HG03039 (cell line): Measurements from ENCODE around the gene ZNF280B.
"Not testable (repeated sequence)": the region's sequence is repeated elsewhere in the genome, so short reads cannot be mapped to it uniquely, and the experiment has no call there.

Experiments
- ATAC-seq: cut with Tn5 transposase; IDR thresholded peaks from one replicate; pipeline ENCODE4 v1.9.1; 2021; ENCODE audit warnings: mild to moderate bottlenecking, moderate library complexity; ENCODE audit not compliant: unreplicated experiment

ZNF280B gene

DNA sequence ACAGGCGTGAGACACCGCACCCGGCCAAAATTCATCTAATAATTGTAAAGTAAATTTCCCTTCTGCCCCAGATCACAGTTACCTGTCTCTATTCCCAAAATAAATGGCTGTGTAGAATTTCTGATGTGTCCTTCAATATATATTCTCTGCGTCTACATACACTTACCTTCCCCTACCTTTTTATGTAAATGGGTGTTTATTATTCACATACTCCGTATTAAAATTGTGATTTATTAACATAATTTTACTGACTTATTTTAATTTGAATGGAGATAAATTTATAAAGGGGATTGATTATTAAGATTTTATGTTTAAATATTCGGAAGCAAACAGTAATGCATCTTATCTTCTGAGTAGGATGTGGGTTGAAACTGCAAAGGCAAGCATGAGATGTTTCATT lies 28.0 kb upstream of the ZNF280B start:
- ATAC-seq, result no peak

DNA sequence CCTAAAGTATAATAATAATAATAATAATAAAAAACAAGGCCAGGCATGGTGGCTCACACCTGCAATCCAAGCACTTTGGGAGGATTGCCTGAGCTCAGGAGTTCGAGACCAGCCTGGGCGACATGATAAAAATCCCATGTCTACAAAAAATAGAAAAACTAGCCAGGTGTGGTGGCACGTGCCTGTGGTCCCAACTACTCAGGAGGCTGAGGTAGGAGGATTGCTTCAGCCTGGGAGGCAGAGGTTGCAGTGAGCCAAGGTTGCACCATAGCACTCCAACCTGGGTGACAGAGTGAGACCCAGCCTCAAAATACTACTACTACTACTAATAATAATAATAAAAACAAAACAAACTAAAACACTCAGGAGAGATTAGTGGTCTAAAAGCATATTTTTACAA lies 27.1 kb upstream of the ZNF280B start:
- no peak for ATAC-seq

DNA sequence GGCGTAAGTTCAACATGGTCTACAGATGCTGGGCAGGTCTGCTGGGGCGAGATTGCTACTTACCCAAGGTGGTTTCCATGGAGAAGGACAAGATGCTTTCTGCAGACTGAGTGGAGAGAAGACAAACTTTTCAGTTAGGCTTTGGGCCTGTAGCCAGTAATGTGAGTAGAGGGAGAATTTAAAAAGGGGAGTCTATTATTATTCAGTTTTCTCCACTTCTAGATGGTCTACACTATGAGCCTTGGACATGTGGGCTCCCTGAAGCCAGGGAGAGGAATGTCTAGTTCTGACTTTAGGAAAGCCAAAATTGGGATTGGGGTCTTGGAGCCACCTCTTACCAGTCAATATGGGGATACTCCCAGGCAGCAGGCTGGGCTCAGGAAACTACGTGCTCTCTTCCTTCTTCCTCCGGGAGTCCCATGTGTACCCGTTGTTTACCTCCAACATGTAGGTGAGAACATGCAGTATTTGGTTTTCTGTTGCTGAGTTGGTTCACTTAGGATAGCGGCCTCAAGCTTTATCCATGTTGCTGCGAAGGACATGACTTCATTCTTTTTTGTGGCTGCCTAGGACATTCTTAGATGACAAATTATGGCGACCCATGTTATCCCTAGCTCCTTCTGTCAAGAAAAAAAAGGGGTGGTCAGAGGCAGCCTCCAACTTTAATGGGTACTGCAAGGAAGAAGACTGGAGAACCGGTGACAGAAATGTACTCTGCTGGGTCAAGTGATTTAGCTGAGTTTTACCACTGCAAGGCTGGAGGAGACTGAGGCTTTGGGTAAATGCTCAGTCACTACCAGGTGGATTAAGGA lies 26.3 kb upstream of the ZNF280B start:
- ATAC-seq, result no peak

DNA sequence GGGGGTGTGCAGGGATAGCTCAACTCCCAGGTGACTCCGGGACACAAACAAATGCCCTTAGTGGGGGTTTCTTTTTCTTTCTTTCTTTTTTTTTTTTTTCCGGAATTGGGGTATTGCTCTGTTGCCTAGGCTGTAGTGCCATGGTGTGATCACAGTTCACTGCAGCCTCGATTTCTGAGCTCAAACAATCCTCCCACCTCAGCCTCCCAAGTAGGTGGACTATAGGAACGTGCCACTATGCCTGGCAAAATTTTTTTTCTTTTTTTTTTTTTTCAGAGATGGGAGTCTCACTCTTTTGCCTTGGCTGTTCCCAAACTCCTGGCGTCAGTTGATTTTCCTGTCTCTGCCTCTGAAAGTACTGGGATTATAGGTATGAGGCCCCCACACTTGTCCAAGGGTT lies 25.3 kb upstream of the ZNF280B start:
- ATAC-seq, result no peak

DNA sequence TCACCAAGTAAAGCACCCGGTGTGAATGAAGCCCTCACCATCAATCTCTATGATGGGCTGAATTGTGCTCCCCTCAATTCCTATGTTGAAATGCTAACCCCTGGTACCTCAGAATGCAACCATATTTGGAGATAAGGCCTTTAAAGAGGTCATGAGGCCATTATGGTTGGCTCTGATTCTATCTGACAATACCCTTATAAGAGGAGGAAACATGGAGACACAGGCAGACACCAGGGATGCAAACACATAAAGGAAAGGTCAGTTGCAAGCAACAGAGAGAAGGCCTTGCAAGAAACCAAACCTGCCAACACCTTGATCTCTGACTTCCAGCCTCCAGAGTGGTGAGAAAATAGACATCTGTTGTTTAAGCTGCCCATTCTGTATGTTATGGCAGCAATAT lies 24.9 kb upstream of the ZNF280B start:
- ATAC-seq, result no peak

DNA sequence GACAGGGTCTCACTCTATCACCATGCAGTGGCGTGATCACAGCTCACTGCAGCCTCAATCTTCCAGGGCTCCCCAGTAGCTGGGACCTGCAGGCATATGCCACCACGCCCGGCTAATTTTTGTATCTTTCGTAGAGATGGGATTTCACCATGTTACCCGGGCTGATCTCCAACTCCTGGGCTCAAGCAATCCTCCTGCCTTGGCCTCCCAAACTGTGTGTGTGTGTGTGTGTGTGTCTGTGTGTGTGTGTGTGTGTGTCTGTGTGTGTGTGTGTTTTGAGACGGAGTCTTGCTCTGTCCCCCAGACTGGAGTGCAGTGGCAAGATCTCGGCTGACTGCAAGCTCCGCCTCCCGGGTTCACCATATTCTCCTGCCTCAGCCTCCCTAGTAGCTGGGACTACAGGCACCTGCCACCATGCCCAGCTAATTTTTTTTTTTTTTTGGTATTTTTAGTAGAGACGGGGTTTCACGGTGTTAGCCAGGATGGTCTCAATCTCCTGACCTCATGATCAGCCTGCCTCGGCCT lies 24.1 kb upstream of the ZNF280B start:
- not testable (repeated sequence) for ATAC-seq

DNA sequence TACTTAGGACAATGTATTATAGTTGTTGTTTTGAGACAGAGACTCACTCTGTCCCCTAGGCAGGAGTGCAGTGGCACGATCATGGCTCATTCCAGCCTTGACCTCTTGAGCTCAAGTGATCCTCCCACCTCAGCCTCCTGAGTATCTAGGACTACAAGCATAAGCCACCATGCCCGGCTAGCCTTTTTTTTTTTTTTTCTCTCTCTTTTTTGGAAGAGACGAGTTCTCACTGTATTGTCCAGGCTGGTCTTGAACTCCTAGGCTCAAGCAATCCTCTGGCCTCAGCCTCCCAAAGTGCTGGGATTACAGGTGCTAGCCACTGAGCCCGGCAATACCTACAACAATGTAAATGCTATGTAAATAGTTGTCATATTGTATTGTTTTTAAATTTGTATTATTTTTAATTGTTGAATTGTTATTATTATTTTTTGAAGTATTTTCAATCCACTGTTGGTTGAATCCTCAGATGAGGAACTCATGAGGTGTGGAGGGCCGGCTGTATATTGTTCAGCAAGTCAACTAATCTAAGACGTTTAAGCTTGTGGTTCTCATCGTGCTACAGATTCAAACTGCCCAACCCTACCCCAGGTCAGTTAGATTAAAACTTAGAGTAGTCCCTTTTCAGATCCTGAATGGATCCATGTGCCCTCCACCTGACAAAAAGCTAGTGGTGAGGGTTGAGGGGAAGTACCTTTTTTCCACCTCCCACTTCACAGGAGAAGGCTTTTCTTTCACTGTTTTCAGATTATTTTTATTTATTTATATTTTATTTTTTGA lies 23.4 kb upstream of the ZNF280B start:
- ATAC-seq, result no peak

DNA sequence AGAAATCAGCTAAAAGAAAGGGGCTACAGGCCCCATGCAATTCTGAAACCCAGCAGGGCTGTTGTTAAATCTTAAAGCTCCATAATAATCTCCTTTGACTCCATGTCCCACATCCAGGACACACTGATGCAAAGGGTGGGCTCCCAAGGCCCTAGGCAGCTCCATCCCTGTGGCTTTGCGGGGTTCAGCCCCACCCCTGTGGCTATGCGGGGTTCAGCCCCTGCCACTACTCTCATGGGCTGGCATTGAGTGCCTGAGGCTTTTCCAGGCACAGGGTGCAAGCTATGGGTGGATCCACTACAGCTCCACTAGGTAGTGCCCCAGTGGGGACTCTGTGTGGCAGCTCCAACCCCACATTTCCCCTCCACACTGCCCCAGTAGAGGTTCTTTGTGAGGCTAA lies 20.2 kb upstream of the ZNF280B start:
- ATAC-seq, result no peak

DNA sequence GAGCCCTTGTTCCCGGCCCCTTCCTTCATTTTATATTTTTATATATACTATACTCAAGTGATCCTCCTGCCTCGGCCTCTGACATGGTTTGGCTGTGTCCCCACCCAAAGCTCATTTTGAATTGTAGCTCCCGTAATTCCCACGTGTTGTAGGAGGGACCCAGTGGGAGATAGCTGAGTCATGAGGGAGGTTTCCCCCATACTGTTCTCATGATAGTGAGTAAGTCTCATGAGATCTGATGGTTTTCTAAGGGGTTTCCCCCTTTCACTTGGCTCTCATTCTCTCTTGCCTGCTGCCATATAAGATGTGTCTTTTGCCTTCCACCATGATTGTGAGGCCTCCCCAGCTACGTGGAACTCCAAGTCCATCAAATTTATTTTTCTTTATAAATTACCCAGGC lies 18.8 kb upstream of the ZNF280B start:
- ATAC-seq, result no peak

DNA sequence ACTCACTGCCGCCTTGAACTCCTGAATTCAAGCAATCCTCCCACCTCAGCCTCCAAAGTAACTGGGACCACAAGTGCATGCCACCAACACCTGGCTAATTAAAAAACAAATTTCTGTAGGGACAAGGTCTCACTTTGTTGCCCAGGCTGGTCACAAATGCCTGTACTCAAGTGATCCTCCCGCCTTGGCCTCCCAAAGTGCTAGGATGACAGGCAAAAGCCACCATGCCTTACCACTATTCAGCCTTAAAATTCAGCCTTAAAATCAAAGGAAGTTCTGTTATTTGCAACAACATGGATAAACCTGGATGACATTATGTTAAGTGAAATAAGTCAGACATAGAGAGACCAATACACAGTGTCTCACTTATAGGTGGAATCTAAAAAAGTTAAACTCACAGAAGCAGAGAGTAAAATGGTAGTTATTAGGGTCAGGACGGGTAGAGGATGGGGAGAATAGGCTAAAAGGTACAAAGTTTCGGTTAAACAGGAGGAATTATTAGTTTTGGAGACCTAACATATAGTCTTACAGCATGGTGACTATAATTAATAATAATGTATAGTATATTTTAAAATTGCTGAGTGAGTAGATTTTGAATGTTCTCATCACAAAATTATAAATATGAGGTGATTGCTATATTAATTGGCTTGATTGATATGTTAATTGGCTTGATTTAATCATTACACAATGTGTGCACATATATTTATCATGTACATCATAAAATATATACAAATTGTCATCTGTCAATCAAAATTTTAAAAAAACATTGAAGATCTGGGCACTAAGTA lies 17.8 kb upstream of the ZNF280B start:
- no peak for ATAC-seq

DNA sequence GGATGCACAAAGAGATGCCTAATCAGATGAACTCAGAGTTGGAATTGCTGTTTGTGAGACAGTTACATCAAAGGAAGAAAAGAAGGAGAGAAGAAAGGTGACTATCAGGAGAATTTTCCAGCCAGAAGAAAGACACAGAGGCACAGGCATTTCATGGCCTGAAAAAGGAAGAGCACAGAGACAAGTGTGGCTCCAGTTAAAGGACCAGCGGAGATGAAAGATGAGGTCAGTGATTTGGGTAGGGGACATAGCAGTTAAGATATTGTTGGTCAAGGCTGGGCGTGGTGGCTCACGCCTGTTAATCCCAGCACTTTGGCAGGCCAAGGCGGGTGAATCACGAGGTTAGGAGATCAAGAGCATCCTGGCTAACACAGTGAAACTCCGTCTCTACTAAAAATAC lies 15.0 kb upstream of the ZNF280B start:
- ATAC-seq, result no peak

DNA sequence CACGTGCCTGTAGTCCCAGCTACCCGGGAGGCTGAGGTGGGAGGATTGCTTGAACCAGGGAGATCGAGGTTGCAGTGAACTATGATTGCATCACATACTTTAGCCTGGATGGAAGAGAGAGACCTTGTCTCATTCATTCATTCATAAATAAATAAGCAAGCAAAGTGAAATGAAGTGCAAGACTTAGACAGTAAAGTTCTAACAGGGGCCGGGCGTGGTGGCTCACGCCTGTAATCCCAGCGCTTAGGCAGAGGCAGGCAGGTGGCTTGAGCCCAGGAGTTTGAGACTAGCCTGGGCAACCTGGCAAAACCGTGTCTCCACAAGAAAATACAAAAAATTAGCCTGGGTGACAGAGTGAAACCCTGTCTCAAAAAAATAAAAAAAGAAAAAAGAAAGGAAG lies 13.1 kb upstream of the ZNF280B start:
- ATAC-seq, result no peak

DNA sequence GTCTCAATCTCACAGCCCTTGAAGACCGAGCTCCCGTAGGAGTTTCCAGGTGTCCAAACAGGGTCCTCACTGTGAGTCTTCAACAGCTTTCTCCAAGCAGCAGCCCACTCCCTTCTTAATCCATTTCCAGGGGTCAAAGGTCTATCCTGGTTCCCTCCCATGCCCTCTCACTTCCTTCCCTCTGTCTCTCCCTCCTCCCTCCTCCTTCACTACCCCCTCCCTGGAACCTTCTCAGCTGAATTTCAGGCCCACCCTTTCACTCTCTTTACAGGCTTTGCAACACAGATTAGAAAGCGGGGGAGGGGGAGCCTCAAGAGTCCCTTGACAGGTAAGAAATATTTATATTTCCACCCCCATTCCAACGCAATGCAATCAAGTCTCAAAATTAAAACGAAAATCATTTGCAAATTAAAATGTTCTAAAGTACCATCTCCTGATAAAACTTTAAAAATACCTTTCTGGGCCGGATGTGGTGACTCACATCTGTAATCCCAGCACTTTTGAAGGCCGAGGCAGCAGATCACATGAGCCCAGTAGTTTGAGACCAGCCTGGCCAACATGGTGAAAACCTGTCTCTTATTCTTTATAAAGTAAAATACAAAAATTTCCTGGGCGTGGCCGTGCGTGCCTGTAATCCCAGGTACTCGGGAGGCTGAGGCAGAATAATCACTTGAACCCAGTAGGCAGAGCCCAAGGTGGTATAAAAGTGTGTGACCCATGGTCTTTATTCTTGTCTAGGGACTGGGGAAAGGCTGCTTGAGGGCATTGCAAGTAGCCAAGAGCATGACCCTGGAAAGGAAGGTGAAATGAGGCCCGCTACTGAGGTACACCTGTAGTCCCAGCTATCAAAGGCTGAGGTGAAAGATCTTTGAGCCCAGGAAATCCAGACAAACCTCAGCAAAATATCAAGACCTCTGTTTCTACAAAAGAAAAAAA lies 12.4 kb upstream of the ZNF280B start:
- no peak for ATAC-seq

DNA sequence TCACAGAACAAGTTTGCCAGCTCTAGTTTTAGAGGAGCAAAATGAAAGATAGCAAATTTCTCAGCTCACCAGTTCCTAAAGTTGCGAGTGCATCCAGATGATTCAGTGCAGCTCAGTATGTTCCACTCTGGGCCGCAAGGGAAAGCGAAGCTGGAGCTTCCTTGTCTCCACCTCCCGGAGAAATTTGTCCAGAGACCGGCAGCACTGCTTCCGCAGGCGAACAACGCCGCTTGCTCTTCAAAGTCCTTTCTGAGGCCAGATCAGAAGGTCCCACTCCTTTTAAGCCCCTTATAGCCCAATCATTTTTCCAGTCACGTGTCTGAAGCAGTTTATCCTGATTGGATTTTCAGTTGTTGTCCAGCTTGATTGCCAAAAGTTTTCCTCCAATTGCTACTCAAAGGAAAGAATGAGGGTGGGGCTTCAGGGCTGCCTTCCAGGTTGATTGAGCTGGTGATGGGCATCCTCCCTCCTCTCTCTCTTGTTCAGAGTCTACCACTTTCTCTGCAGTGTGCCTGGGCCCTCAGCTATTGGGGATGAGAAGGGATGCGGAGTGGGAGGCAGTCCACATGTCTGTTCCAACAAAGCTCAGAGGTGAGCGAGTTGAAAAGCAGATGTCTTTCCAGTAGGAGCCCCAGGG lies 11.6 kb upstream of the ZNF280B start, which contains the start of gene ZNF280A:
Gene ZNF280A, minus strand, starts transcription at position 251 of the 637 bp plus-strand sequence. CDS start 4,640 bp downstream, outside the sequence.
- no peak for ATAC-seq

DNA sequence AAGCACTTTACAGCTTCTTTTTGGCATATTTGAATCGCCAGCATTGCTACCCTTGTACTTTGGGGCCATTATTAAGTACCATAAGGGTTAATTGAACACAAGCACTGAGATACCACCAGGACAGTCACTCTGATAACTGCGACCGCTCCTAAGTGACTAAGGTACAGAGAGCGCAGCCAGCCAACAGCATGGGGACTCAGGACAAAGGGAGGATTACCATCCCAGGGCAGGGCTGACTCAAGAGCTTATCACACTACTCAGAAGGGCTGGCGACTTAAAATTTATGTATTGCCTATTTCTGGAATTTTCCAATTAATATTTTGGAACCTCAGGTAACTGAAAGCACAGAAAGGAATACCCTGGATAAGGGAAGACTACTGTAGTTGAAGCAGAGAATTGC lies 11.0 kb upstream of the ZNF280B start:
- no peak for ATAC-seq

DNA sequence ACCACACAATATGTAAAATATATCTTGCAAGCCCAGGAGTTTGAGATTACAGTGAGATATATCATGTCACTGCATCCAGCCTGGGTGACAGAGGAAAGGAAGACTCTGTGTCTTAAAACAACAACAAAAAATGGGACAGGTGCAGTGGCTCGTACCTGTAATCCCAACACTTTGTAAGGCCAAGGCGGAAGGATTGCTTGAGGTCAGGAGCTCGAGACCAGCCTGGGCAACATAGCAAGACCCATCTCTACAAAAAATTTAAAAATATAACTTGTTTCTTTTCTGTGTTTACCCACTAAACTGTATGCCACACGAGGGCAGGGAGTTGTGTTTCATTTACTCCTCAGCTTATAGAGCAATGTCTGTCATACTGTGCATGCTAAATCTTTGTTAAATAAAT lies 8.4 kb upstream of the ZNF280B start:
- ATAC-seq, result no peak

DNA sequence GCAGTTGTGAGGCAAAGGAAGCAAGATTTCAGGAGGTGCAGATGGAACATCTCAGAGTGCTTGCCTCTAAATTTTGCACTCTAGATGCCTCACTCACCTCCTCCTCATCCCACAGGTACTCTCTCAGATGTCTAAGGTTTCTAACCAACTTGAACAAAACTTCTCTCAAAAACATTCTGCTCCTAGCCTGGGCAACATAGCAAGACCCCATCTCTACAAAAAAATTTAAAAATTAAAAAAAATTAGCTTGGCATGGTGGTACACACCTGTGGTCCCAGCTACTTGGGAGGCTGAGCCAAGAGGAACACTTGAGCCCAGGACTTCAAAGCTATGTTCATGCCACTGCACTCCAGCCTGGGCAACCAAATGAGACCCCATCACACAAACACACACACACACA lies 7.3 kb upstream of the ZNF280B start:
- ATAC-seq, result no peak

DNA sequence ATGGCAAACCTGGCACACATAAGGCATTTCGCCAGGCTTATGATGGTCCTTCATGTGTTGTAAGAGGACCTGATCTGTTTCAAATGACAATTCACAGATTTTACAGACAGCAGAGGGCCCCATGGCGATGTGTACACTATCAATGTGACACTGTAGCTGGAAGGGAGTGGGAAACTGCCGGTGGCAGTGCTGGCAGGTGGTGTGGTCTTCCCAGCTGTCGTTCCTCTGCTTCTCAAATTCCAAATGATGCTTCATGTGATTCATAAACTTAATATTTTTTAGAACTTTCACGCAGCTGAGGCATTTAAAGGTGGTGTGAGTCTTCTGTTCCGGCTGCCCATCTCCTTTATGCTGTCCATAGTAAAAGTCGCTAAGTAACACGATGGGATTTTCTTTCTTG lies 5.9 kb upstream of the ZNF280B start:
- ATAC-seq, result not testable (repeated sequence)

DNA sequence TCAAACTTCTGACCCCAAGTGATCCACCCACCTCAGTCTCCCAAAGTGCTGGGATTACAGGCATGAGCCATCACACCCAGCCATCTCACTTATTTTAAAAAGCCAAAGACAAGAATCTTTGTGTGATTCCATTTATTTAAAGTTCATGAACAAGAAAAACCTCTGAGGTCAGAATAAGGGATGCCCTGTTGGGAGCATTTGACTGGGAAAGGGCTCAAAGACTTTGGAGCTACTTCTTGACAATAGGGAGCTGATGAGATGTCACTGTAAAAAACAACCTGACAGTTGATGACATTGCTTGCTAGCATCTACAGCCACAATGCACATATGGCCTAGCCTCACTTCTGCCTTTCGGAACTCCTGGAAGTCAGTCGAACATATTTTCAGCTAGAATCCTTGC lies 5.1 kb upstream of the ZNF280B start:
- no peak for ATAC-seq

DNA sequence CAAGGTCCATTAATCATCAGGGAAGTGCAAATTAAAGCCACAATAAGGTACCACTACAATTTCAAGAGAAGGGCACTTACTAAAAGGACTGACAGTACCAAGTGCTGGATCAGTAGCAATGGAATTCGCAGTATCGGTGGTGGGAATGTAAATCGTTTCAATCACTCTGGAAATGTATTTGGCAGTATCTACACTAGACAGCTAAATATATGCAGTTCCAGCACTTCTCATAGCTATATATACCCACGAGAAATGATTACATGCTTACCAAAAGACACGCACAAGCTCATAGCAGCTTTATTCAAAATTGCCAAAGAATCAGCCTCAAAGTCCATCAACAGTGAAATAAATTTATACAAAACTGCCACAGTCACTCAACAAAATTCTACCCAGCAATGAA lies 4.4 kb upstream of the ZNF280B start:
- no peak for ATAC-seq
